Spleen (tissue), 11 donors: Measurements from ENCODE around the gene FTL. TPM values are rescaled to one million over a fixed set of nuclear protein-coding genes. Genes with fewer than 3 reads are reported as not detected.

Source experiments
- DNase-seq: peaks from one replicate; pipeline ENCODE4 v3.0.0-alpha.2; 2020
- H3K27ac ChIP-seq, 8 donors: fragments of 200-600 bp; sonication (generic) in 7 of 8; 1 replicate in 4 of 8; 2 replicates in 4 of 8; pipeline versions ENCODE4 v1.5.0 to v1.8.0; 2016 to 2021; ENCODE audit warnings: inconsistent platforms in 4 of 8, mild to moderate bottlenecking in 4 of 8, moderate library complexity in 1 of 8
- H3K27me3 ChIP-seq, 7 donors: fragments of 200-600 bp; sonication (generic) in 6 of 7; replicated peaks in 1 of 7; 1 replicate in 4 of 7; 2 replicates in 3 of 7; pipeline versions ENCODE4 v1.5.0 to v1.8.0; 2016 to 2021; ENCODE audit warnings: inconsistent platforms in 3 of 7, mild to moderate bottlenecking in 1 of 7
- H3K36me3 ChIP-seq, 6 donors: fragments of 200-600 bp; sonication (generic) in 5 of 6; 1 replicate in 4 of 6; 2 replicates in 2 of 6; pipeline versions ENCODE4 v1.5.0 to v1.8.0; 2016 to 2021; ENCODE audit warnings: inconsistent platforms in 2 of 6
- H3K4me1 ChIP-seq, 6 donors: fragments of 200-600 bp; sonication (generic) in 5 of 6; 1 replicate in 3 of 6; 2 replicates in 3 of 6; pipeline versions ENCODE4 v1.5.0 to v1.8.0; 2016 to 2021; ENCODE audit warnings: inconsistent platforms in 3 of 6
- H3K4me3 ChIP-seq, 8 donors: fragments of 200-600 bp; sonication (generic) in 7 of 8; 1 replicate in 4 of 8; 2 replicates in 4 of 8; pipeline versions ENCODE4 v1.5.0 to v1.8.0; 2016 to 2021; ENCODE audit warnings: inconsistent platforms in 4 of 8, mild to moderate bottlenecking in 4 of 8, moderate library complexity in 2 of 8
- H3K9me3 ChIP-seq, 8 donors: fragments of 200-600 bp; sonication (generic) in 7 of 8; 1 replicate in 4 of 8; 2 replicates in 4 of 8; pipeline versions ENCODE4 v1.5.0 to v1.8.0; 2016 to 2021; ENCODE audit warnings: inconsistent platforms in 4 of 8
- CTCF ChIP-seq, 11 experiments: fragments of 200-600 bp in 7 of 11; fragments of 450-650 bp in 4 of 11; sonication (generic) in 4 of 11; IDR thresholded peaks in 8 of 11; conservative IDR thresholded peaks in 3 of 11; 1 replicate in 7 of 11; 2 replicates in 4 of 11; pipeline versions ENCODE4 v1.4.0 to v1.8.0; 2016 to 2021; ENCODE audit warnings: antibody characterized with exemption in 11 of 11, inconsistent platforms in 4 of 11, mild to moderate bottlenecking in 1 of 11
- POLR2A ChIP-seq, 3 donors: fragments of 450-650 bp; IDR thresholded peaks; one replicate each; pipeline ENCODE4 v1.5.1; 2017; ENCODE audit warnings: antibody characterized with exemption in 3 of 3, mild to moderate bottlenecking in 1 of 3
- POLR2AphosphoS5 ChIP-seq, 3 donors: sonication (generic); formaldehyde crosslinking; IDR thresholded peaks; one replicate each; pipeline ENCODE4 v1.5.1; 2017; ENCODE audit warnings: antibody characterized with exemption in 3 of 3
- WGBS, 5 donors: extraction: QIAGEN DNeasy Blood & Tissue Kit in 3 of 5; methylation state at CpG; one replicate each; pipeline versions ENCODE4 v1.1.5 to v1.1.7; 2013 to 2018; 5-methylcytosine and 5-hydroxymethylcytosine counted together
- intact Hi-C: fragments of 100-400 bp; cut with DNase I; formaldehyde crosslinking; loops from one replicate; pipeline ENCODE4 v1.15.0; 2023; ENCODE audit warnings: low total_unique reads
- polyA plus RNA-seq, 3 donors: library from polyadenylated mRNA; stranded (reverse); fragments of 200-250 nt; gene quantifications; one replicate each; pipeline ENCODE4 v1.2.1, GENCODE V29; 2013
- total RNA-seq, 7 donors: library from RNA; depleted of rRNA in 3 of 7; stranded (reverse); fragments of >200 nt in 3 of 7; fragmentation: NEBNext Ultra II Directional in 4 of 7; extraction: Animal tissue kit (Norgen Biotek cat#: 25700) in 4 of 7; gene quantifications; one replicate each; pipeline versions ENCODE4 v1.1.0 to v1.2.1, GENCODE V29; 2016 to 2021
- donor health status: healthy with polysubstance abuse.
- donor health status: DM: no; HTN: no; CAD: no; lungs with moderate emphysema.
- donor health status: DM: no; HTN: no; CAD: no.
- donor health status: Bipolar disorder and iron deficiency.
- donor health status: healthy.
- donor health status: DM: no; HTN: no; CAD: no.
- donor health status: DM: yes; HTN: yes; CAD: no.

The FTL gene
- total and polyA plus RNA-seq, 10 donors, result 4,960 to 14,078 (median 7,397) TPM

DNA sequence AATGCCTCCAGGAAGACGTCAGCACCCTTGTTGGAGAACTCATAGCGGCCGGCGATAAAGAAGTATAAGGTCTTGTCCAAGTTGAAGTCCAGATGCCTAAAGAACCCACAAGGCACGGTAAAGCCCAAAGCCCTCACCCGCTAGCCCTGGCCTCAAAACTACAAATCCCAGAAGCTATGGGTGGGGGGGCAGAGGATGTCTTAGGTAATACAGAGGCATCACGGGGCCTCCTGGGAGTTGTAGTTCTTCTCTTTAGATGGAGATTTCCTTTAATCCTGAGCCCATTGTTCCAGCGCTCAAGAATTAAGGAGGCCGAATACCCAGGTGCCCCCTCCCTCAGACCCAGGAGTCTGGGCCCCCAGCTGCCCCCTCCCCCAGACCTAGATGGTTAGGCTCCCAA, 17.2 kb downstream of the FTL start:
- 91 to 98% (median 97%) methylated on average over 9 of the region's 9 CpGs for WGBS, 5 donors
- intact Hi-C loops, result no loop called here
- Histone ChIP-seq H3K27ac (no peak overlapping the region), H3K4me3 (no peak overlapping the region), H3K27me3 (no peaks in the 10 kb centered on the region), H3K36me3 (peaks cover 0 to 98% (median 47%) of the 10 kb centered on the region in 6 donors), H3K4me1 (no peaks in the 10 kb centered on the region), H3K9me3 (no peaks in the 10 kb centered on the region)
- no peak for TF ChIP-seq POLR2A (IDR thresholded peaks at IDR 0.05)
- no peak for TF ChIP-seq CTCF (IDR thresholded peaks at IDR 0.05 in 8 of 11, conservative IDR thresholded peaks at IDR 0.05 in 3 of 11)
- no peak for TF ChIP-seq POLR2AphosphoS5 (IDR thresholded peaks at IDR 0.05)
- no peak for DNase-seq

DNA sequence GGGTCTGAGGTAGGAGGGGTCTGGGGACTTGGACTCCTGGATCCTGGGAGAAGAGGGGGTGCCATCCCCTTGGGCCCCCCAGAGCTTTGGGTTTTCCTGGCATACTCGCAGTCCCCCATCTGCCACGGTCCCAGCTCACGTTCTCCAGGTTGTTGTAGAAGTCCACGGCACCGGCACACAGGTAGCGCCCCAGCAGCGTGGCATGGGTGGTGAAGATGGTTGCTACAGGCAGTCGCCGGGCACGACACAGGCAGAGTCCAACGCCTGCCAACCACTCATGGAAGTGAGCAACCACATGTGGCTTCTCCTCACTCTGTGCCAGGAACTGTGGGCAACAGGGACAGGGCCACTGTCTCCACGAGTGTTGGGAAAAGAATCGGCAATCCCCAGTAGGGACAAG, 20.6 kb downstream of the FTL start:
- H3K27me3 ChIP-seq, result no peaks in the 10 kb centered on the region
- intact Hi-C loops, result no loop called here
- no peak overlapping the region for H3K4me3 ChIP-seq
- no peaks in the 10 kb centered on the region for H3K9me3 ChIP-seq
- peaks cover 0 to 10% (median 0%) of the 10 kb centered on the region in 6 donors for H3K4me1 ChIP-seq
- no peak overlapping the region for H3K27ac ChIP-seq
- WGBS, 5 donors, result 96 to 99% (median 97%) methylated on average over 4 to 13 of the region's 13 CpGs
- DNase-seq, result no peak
- TF ChIP-seq CTCF (IDR thresholded peaks at IDR 0.05 in 8 of 11, conservative IDR thresholded peaks at IDR 0.05 in 3 of 11), result no peak
- peak in 1 of 3 donors; percentile 45 for TF ChIP-seq POLR2AphosphoS5 (IDR thresholded peaks at IDR 0.05)
- no peak for TF ChIP-seq POLR2A (IDR thresholded peaks at IDR 0.05)
- peaks cover 0 to 100% (median 49%) of the 10 kb centered on the region in 6 donors for H3K36me3 ChIP-seq

DNA sequence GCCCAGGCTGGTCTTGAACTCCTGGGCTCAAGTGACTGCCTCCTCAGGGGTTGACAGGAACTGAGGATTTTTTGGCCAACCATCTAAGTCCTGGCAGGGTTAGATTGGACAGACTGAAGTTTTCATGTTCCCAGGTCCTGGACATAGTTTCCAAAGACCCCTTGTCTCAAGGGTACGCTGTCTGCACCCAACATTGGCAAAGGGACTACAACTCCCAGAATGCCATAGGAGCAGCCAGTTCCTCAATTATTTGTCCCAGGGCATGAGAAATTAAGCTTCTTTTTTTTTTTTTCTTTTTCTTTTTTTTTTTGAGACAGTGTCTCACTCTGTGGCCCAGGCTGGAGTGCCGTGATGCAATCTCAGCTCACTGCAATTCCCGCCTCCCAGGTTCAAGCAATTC, 21.1 kb downstream of the FTL start:
- Histone ChIP-seq H3K27me3 (no peaks in the 10 kb centered on the region), H3K36me3 (peaks cover 0 to 100% (median 47%) of the 10 kb centered on the region in 6 donors), H3K4me1 (peaks cover 0 to 15% (median 3%) of the 10 kb centered on the region in 6 donors), H3K4me3 (no peak overlapping the region), H3K9me3 (no peaks in the 10 kb centered on the region), H3K27ac (no peak overlapping the region)
- TF ChIP-seq POLR2AphosphoS5 (IDR thresholded peaks at IDR 0.05) (no peak), CTCF (IDR thresholded peaks at IDR 0.05 in 8 of 11, conservative IDR thresholded peaks at IDR 0.05 in 3 of 11) (no peak), POLR2A (IDR thresholded peaks at IDR 0.05) (no peak)
- DNase-seq, result no peak
- intact Hi-C loops, result no loop called here
- 84 to 94% (median 91%) methylated on average over 3 of the region's 3 CpGs for WGBS, 5 donors

DNA sequence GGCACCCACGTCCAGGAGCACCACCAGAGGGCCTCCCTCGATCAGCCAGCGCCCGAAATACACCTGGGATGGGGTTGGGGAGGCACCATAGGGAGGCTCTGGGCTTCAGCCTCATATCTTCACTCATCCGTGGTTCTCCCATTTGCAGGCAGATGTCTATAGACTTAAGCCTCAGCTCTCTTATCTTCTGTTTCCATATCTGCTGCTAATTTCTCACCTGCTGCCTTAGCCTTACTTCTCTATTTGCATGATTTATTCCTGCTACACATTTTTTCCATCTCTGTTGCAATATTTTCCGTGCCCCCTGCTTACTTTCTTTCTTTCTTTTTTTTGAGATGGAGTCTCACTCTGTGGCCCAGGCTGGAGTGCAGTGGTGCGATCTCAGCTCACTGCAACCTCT, 22.2 kb downstream of the FTL start:
- Histone ChIP-seq H3K27me3 (no peaks in the 10 kb centered on the region), H3K4me1 (peaks cover 6 to 26% (median 14%) of the 10 kb centered on the region in 6 donors), H3K4me3 (no peak overlapping the region), H3K9me3 (no peaks in the 10 kb centered on the region), H3K36me3 (peaks cover 0 to 89% (median 36%) of the 10 kb centered on the region in 6 donors), H3K27ac (no peak overlapping the region)
- DNase-seq, result no peak
- 82 to 92% (median 83%) methylated on average over 7 of the region's 7 CpGs for WGBS, 5 donors
- intact Hi-C loops, result no loop called here
- TF ChIP-seq POLR2A (IDR thresholded peaks at IDR 0.05), result no peak
- TF ChIP-seq POLR2AphosphoS5 (IDR thresholded peaks at IDR 0.05), result no peak

DNA sequence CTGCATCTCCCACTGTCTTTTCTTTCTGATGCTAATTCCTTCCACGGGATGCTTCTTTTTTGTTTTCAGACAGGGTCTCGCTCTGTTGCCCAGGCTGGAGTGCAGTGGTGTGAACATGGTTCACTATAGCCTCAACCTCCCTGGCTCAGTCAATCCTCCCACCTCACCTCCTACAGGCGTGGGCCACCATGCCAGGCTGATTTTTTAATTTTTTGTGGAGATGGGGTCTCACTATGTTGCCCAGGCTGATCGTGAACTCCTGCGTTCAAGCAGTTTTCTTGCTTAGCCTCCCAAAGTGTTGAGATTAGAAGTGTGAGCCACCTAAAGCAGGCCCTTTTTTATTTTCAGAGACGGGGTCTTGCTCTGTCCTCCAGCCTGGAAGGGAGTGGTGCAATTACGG, 23.2 kb downstream of the FTL start:
- intact Hi-C loops, result no loop called here
- Histone ChIP-seq H3K4me1 (peaks cover 6 to 32% (median 19%) of the 10 kb centered on the region in 6 donors), H3K36me3 (peaks cover 0 to 80% (median 28%) of the 10 kb centered on the region in 6 donors), H3K27me3 (no peaks in the 10 kb centered on the region), H3K9me3 (no peaks in the 10 kb centered on the region), H3K4me3 (no peak overlapping the region), H3K27ac (no peak overlapping the region)
- WGBS, 5 donors, result 92 to 97% (median 96%) methylated on average over 7 of the region's 7 CpGs
- DNase-seq, result no peak
- TF ChIP-seq POLR2A (IDR thresholded peaks at IDR 0.05) (no peak), POLR2AphosphoS5 (IDR thresholded peaks at IDR 0.05) (no peak), CTCF (IDR thresholded peaks at IDR 0.05 in 8 of 11, conservative IDR thresholded peaks at IDR 0.05 in 3 of 11) (no peak)
